WTC11 (cell line): ENCODE results near the gene NFATC2. TPM values are rescaled to one million over a fixed set of nuclear protein-coding genes. Genes with fewer than 3 reads are reported as not detected.

Experiments
- ATAC-seq: fragments of 200-7000 bp; cut with Tn5 transposase; 2 replicates; pipeline ENCODE4 v1.10.0; 2021; ENCODE audit warnings: mild to moderate bottlenecking, moderate library complexity
- CTCF ChIA-PET: fragments of 300-600 bp; sonication (Branson Sonifier 250); formaldehyde crosslinking; loops from one replicate; lab custom pipeline; 2021; ENCODE audit warnings: antibody characterized with exemption; lab: Charles Lee
- POLR2A ChIA-PET: fragments of 350-600 bp; sonication (Branson Sonifier 250); formaldehyde crosslinking; loops from one replicate; lab custom pipeline; 2021; ENCODE audit warnings: antibody characterized with exemption; lab: Charles Lee
- DNase-seq: peaks from one replicate; pipeline ENCODE4 v3.0.0; 2021; ENCODE audit warnings: low spot score
- H3K27ac Mint-ChIP-seq: 2 replicates; pipeline ENCODE4 v1.8.0; 2021; ENCODE audit warnings: mixed read lengths
- H3K27me3 Mint-ChIP-seq: 2 replicates; pipeline ENCODE4 v1.8.0; 2021; ENCODE audit warnings: low read depth, mild to moderate bottlenecking, moderate library complexity, mixed read lengths
- H3K36me3 Mint-ChIP-seq: 2 replicates; pipeline ENCODE4 v1.8.0; 2021; ENCODE audit warnings: mixed read lengths
- H3K4me1 Mint-ChIP-seq: 2 replicates; pipeline ENCODE4 v1.8.0; 2022; ENCODE audit warnings: mixed read lengths
- H3K4me3 Mint-ChIP-seq: 2 replicates; pipeline ENCODE4 v1.8.0; 2021; ENCODE audit warnings: mild to moderate bottlenecking, moderate library complexity, mixed read lengths
- H3K9me3 Mint-ChIP-seq: 2 replicates; pipeline ENCODE4 v1.8.0; 2021; ENCODE audit warnings: mixed read lengths
- ELF4 ChIP-seq: sonication (generic); formaldehyde crosslinking; IDR thresholded peaks from 2 replicates; pipeline ENCODE4 v1.8.1; 2022; ENCODE audit warnings: low read depth, mild to moderate bottlenecking, moderate library complexity, missing genetic modification reagents
- FOXP1 ChIP-seq: sonication (generic); formaldehyde crosslinking; IDR thresholded peaks from 2 replicates; pipeline ENCODE4 v1.8.0; 2022; ENCODE audit warnings: missing genetic modification reagents, mild to moderate bottlenecking, moderate library complexity, borderline replicate concordance
- GTF2I ChIP-seq: fragments of 250-450 bp; sonication (Bioruptor Pico); conservative IDR thresholded peaks from 2 replicates; pipeline ENCODE4 v1.4.0; 2021; ENCODE audit warnings: mild to moderate bottlenecking
- IRF2 ChIP-seq: sonication (generic); formaldehyde crosslinking; IDR thresholded peaks from 2 replicates; pipeline ENCODE4 v1.8.0; 2022; ENCODE audit warnings: low read depth, missing genetic modification reagents, borderline replicate concordance
- JUN ChIP-seq: sonication (generic); formaldehyde crosslinking; IDR thresholded peaks from 2 replicates; pipeline ENCODE4 v1.8.0; 2023; ENCODE audit warnings: mild to moderate bottlenecking, missing genetic modification reagents
- NFATC4 ChIP-seq: fragments of 250-450 bp; sonication (Bioruptor Pico); IDR thresholded peaks from 2 replicates; pipeline ENCODE4 v1.9.0; 2021; ENCODE audit warnings: mild to moderate bottlenecking
- NR1H2 ChIP-seq: sonication (generic); formaldehyde crosslinking; IDR thresholded peaks from 2 replicates; pipeline ENCODE4 v1.9.0; 2021; ENCODE audit warnings: mild to moderate bottlenecking, moderate library complexity, missing genetic modification reagents
- PRRX2 ChIP-seq: fragments of 250-450 bp; sonication (Bioruptor Pico); IDR thresholded peaks from 2 replicates; pipeline ENCODE4 v1.8.0; 2021; ENCODE audit warnings: mild to moderate bottlenecking
- SOX15 ChIP-seq: fragments of 250-450 bp; sonication (Bioruptor Pico); IDR thresholded peaks from 2 replicates; pipeline ENCODE4 v1.9.0; 2021; ENCODE audit warnings: mild to moderate bottlenecking
- TEAD4 ChIP-seq: sonication (generic); formaldehyde crosslinking; IDR thresholded peaks from 2 replicates; pipeline ENCODE4 v1.8.0; 2022; ENCODE audit warnings: mild to moderate bottlenecking, missing genetic modification reagents
- ZNF396 ChIP-seq: fragments of 250-450 bp; sonication (Bioruptor Pico); IDR thresholded peaks from 2 replicates; pipeline ENCODE4 v1.8.0; 2021; ENCODE audit warnings: mild to moderate bottlenecking, moderate library complexity, borderline replicate concordance
- ZNF423 ChIP-seq: fragments of 250-450 bp; sonication (Bioruptor Pico); IDR thresholded peaks from 2 replicates; pipeline ENCODE4 v2.1.2; 2022; ENCODE audit warnings: mild to moderate bottlenecking, moderate library complexity
- total RNA-seq: library from RNA; stranded (reverse); gene quantifications from 3 replicates; pipeline ENCODE4 v1.2.3, GENCODE V29; 2021
- TF ChIP-seq, protein P1 (sequence below): fragments of 250-450 bp; sonication (Bioruptor Pico); IDR thresholded peaks from 2 replicates; pipeline ENCODE4 v1.8.0; 2021; ENCODE audit warnings: mild to moderate bottlenecking
- TF ChIP-seq, protein P2 (sequence below): fragments of 250-450 bp; sonication (Bioruptor Pico); IDR thresholded peaks from 2 replicates; pipeline ENCODE4 v2.1.2; 2022; ENCODE audit warnings: mild to moderate bottlenecking, moderate library complexity
- TF ChIP-seq, protein P3 (sequence below): sonication (generic); formaldehyde crosslinking; IDR thresholded peaks from 2 replicates; pipeline ENCODE4 v1.8.0; 2023; ENCODE audit warnings: mild to moderate bottlenecking, missing genetic modification reagents
- TF ChIP-seq, protein P4 (sequence below): sonication (generic); formaldehyde crosslinking; IDR thresholded peaks from 2 replicates; pipeline ENCODE4 v1.8.0; 2022; ENCODE audit warnings: mild to moderate bottlenecking, missing genetic modification reagents
- TF ChIP-seq, protein P5 (sequence below): sonication (generic); formaldehyde crosslinking; conservative IDR thresholded peaks from 2 replicates; pipeline ENCODE4 v1.8.1; 2022; ENCODE audit warnings: mild to moderate bottlenecking, missing genetic modification reagents
- TF ChIP-seq, protein P6 (sequence below): fragments of 200-600 bp; IDR thresholded peaks from 2 replicates; pipeline ENCODE4 v1.8.0; 2022; ENCODE audit warnings: antibody characterized with exemption
- TF ChIP-seq, protein P7 (sequence below): fragments of 250-450 bp; sonication (Bioruptor Pico); IDR thresholded peaks from 2 replicates; pipeline ENCODE4 v1.9.0; 2021; ENCODE audit warnings: moderate library complexity, mild to moderate bottlenecking, inconsistent platforms, borderline replicate concordance
- TF ChIP-seq, protein P8 (sequence below): fragments of 250-450 bp; sonication (Bioruptor Pico); IDR thresholded peaks from 2 replicates; pipeline ENCODE4 v1.9.0; 2021; ENCODE audit warnings: mild to moderate bottlenecking
- TF ChIP-seq, protein P9 (sequence below): sonication (generic); formaldehyde crosslinking; IDR thresholded peaks from 2 replicates; pipeline ENCODE4 v1.8.1; 2022; ENCODE audit warnings: mild to moderate bottlenecking, missing genetic modification reagents, moderate library complexity, borderline replicate concordance

The NFATC2 gene
- total RNA-seq, 1 experiment from 2014 or later, result 1.7 TPM

DNA sequence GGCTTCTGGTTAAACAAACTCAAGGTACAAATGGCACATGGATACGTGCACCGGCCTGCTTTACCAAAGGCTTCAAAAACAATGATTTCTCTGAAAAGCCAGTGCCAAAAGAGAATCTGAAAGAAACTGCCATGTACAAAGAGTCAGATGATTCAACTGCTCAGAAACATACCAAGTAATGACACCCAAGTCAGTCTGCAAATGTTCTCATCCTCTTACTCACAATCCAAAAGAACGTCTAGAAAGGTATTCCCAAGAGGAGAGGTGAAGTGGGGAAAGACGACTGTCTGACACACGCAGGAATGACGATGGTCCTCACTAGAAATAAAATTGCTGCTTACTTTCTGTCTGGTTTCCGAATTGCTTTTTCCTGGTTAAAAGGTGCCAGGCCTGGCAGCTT, 52.9 kb downstream of the NFATC2 start:
- Mint-ChIP-seq H3K27ac (no peak overlapping the region), H3K36me3 (no peaks in the 10 kb centered on the region), H3K27me3 (no peaks in the 10 kb centered on the region), H3K4me1 (peaks cover 25% of the 10 kb centered on the region), H3K4me3 (no peak overlapping the region), H3K9me3 (no peaks in the 10 kb centered on the region)
- POLR2A ChIA-PET, result no interaction called here
- CTCF ChIA-PET, result interaction anchor here (1.1 kb wide), 1 partner anchor 105 kb away, joined by 5 read pairs; no protein-coding TSS in a partner anchor
- no peak for ATAC-seq
- DNase-seq, result no peak
- TF ChIP-seq, protein P1, sequence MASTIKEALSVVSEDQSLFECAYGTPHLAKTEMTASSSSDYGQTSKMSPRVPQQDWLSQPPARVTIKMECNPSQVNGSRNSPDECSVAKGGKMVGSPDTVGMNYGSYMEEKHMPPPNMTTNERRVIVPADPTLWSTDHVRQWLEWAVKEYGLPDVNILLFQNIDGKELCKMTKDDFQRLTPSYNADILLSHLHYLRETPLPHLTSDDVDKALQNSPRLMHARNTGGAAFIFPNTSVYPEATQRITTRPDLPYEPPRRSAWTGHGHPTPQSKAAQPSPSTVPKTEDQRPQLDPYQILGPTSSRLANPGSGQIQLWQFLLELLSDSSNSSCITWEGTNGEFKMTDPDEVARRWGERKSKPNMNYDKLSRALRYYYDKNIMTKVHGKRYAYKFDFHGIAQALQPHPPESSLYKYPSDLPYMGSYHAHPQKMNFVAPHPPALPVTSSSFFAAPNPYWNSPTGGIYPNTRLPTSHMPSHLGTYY (CRISPR knock-in tag), result no peak
- TF ChIP-seq PRRX2 (CRISPR knock-in tag) (no peak), ZNF396 (no peak), ELF4 (CRISPR knock-in tag) (no peak), GTF2I (CRISPR knock-in tag) (no peak), NFATC4 (no peak), SOX15 (CRISPR knock-in tag) (no peak), TEAD4 (CRISPR knock-in tag) (no peak), IRF2 (no peak)
- TF ChIP-seq, protein P2, sequence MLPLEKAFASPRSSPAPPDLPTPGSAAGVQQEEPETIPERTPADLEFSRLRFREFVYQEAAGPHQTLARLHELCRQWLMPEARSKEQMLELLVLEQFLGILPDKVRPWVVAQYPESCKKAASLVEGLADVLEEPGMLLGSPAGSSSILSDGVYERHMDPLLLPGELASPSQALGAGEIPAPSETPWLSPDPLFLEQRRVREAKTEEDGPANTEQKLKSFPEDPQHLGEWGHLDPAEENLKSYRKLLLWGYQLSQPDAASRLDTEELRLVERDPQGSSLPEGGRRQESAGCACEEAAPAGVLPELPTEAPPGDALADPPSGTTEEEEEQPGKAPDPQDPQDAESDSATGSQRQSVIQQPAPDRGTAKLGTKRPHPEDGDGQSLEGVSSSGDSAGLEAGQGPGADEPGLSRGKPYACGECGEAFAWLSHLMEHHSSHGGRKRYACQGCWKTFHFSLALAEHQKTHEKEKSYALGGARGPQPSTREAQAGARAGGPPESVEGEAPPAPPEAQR (CRISPR knock-in tag), result no peak
- TF ChIP-seq, protein P3, sequence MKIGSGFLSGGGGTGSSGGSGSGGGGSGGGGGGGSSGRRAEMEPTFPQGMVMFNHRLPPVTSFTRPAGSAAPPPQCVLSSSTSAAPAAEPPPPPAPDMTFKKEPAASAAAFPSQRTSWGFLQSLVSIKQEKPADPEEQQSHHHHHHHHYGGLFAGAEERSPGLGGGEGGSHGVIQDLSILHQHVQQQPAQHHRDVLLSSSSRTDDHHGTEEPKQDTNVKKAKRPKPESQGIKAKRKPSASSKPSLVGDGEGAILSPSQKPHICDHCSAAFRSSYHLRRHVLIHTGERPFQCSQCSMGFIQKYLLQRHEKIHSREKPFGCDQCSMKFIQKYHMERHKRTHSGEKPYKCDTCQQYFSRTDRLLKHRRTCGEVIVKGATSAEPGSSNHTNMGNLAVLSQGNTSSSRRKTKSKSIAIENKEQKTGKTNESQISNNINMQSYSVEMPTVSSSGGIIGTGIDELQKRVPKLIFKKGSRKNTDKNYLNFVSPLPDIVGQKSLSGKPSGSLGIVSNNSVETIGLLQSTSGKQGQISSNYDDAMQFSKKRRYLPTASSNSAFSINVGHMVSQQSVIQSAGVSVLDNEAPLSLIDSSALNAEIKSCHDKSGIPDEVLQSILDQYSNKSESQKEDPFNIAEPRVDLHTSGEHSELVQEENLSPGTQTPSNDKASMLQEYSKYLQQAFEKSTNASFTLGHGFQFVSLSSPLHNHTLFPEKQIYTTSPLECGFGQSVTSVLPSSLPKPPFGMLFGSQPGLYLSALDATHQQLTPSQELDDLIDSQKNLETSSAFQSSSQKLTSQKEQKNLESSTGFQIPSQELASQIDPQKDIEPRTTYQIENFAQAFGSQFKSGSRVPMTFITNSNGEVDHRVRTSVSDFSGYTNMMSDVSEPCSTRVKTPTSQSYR (CRISPR knock-in tag), result no peak
- TF ChIP-seq, protein P4, sequence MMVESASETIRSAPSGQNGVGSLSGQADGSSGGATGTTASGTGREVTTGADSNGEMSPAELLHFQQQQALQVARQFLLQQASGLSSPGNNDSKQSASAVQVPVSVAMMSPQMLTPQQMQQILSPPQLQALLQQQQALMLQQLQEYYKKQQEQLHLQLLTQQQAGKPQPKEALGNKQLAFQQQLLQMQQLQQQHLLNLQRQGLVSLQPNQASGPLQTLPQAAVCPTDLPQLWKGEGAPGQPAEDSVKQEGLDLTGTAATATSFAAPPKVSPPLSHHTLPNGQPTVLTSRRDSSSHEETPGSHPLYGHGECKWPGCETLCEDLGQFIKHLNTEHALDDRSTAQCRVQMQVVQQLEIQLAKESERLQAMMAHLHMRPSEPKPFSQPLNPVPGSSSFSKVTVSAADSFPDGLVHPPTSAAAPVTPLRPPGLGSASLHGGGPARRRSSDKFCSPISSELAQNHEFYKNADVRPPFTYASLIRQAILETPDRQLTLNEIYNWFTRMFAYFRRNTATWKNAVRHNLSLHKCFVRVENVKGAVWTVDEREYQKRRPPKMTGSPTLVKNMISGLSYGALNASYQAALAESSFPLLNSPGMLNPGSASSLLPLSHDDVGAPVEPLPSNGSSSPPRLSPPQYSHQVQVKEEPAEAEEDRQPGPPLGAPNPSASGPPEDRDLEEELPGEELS (CRISPR knock-in tag), result no peak
- TF ChIP-seq, all 79 proteins: peak for 0

DNA sequence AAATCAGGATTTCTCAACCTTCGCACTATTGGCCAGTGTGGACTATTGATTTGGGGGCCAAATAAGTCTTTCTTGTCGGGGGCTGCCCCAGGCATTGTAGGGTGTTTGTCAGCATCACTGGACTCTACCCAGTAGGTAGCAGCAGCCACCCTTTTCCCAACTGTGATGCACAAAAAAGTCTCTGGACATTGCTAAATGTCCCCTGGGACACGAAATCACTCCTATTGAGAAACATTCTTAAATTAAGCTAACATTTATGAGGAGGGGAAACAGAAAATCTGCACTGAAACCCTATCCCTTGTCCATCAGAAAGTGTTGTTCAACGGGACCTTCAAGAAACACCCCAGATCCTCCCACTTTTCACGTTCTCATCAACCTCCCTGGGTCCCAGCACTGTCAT, 54.2 kb downstream of the NFATC2 start:
- ATAC-seq, result no peak
- Mint-ChIP-seq H3K4me1 (peaks cover 21% of the 10 kb centered on the region), H3K36me3 (no peaks in the 10 kb centered on the region), H3K9me3 (no peaks in the 10 kb centered on the region), H3K27ac (no peak overlapping the region), H3K4me3 (no peak overlapping the region), H3K27me3 (no peaks in the 10 kb centered on the region)
- ChIA-PET CTCF (no interaction called here), POLR2A (no interaction called here)
- DNase-seq, result no peak
- TF ChIP-seq NR1H2 (no peak), ZNF423 (CRISPR knock-in tag) (no peak), SOX15 (CRISPR knock-in tag) (no peak), ZNF396 (no peak), FOXP1 (CRISPR knock-in tag) (no peak), GTF2I (CRISPR knock-in tag) (no peak), IRF2 (no peak), JUN (CRISPR knock-in tag) (no peak)
- TF ChIP-seq, protein P5, sequence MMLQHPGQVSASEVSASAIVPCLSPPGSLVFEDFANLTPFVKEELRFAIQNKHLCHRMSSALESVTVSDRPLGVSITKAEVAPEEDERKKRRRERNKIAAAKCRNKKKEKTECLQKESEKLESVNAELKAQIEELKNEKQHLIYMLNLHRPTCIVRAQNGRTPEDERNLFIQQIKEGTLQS (CRISPR knock-in tag), result no peak
- TF ChIP-seq, protein P6, sequence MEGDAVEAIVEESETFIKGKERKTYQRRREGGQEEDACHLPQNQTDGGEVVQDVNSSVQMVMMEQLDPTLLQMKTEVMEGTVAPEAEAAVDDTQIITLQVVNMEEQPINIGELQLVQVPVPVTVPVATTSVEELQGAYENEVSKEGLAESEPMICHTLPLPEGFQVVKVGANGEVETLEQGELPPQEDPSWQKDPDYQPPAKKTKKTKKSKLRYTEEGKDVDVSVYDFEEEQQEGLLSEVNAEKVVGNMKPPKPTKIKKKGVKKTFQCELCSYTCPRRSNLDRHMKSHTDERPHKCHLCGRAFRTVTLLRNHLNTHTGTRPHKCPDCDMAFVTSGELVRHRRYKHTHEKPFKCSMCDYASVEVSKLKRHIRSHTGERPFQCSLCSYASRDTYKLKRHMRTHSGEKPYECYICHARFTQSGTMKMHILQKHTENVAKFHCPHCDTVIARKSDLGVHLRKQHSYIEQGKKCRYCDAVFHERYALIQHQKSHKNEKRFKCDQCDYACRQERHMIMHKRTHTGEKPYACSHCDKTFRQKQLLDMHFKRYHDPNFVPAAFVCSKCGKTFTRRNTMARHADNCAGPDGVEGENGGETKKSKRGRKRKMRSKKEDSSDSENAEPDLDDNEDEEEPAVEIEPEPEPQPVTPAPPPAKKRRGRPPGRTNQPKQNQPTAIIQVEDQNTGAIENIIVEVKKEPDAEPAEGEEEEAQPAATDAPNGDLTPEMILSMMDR, result no peak
- TF ChIP-seq, protein P7, sequence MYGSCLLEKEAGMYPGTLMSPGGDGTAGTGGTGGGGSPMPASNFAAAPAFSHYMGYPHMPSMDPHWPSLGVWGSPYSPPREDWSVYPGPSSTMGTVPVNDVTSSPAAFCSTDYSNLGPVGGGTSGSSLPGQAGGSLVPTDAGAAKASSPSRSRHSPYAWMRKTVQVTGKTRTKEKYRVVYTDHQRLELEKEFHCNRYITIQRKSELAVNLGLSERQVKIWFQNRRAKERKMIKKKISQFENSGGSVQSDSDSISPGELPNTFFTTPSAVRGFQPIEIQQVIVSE (CRISPR knock-in tag), result no peak
- TF ChIP-seq, protein P8, sequence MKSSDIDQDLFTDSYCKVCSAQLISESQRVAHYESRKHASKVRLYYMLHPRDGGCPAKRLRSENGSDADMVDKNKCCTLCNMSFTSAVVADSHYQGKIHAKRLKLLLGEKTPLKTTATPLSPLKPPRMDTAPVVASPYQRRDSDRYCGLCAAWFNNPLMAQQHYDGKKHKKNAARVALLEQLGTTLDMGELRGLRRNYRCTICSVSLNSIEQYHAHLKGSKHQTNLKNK (CRISPR knock-in tag), result no peak
- TF ChIP-seq, protein P9, sequence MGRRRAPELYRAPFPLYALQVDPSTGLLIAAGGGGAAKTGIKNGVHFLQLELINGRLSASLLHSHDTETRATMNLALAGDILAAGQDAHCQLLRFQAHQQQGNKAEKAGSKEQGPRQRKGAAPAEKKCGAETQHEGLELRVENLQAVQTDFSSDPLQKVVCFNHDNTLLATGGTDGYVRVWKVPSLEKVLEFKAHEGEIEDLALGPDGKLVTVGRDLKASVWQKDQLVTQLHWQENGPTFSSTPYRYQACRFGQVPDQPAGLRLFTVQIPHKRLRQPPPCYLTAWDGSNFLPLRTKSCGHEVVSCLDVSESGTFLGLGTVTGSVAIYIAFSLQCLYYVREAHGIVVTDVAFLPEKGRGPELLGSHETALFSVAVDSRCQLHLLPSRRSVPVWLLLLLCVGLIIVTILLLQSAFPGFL, result no peak
